MV-4-11 (cell line): Measurements from ENCODE around the gene HS3ST2.
"Not testable (repeated sequence)": the region's sequence is repeated elsewhere in the genome, so short reads cannot be mapped to it uniquely, and the experiment has no call there.

Experiments
- DNase-seq: peaks from one replicate; lab custom pipeline; 2025; lab: John Stamatoyannopoulos, UW

Gene HS3ST2

DNA sequence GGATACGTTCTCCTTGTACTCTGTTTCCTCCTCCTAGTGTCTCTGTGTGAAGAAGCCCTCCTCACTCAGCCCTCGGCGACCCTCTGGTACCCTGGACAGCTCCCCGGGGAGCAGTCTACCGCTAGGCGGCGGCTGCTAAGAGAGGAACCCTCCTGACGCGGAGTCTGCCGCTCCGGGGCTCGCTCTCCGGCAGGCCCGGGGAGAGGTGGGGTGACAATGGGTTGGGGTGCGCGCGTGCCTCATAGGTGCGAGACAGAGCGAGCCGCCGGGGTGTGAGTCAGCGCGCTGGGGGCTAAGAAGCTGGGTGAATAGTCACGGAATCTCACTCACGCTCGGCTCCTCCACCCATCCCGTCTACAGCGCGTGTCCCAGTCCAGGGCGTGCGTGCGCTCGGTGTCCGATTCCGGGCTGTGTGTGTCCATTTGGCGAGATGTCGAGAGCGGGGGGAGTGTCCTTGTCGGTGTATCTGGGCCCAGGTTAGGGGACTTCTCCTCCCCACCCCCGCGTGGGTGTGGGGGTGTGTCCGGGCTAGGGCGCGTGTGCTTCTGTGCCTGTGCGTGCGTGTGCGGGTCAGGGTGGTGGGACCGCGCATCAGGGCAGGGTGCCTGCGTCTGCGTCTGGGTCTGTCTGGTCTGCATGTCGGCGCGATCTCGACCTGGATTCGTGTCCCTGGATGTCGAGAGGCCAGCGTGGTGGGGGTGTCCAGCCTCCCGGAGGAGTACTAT lies 577 bp upstream of the HS3ST2 start:
- DNase-seq: no peak

- DNase-seq: no peak
These were observed 746 bp downstream of the HS3ST2 start for GRCh38 chr16:22814711-22815105.

- no peak for DNase-seq
These were observed 1.9 kb downstream of the HS3ST2 start for GRCh38 chr16:22815863-22816262.

GRCh38 chr16:22816475-22816874 lies 2.5 kb downstream of the HS3ST2 start:
- no peak for DNase-seq

DNA sequence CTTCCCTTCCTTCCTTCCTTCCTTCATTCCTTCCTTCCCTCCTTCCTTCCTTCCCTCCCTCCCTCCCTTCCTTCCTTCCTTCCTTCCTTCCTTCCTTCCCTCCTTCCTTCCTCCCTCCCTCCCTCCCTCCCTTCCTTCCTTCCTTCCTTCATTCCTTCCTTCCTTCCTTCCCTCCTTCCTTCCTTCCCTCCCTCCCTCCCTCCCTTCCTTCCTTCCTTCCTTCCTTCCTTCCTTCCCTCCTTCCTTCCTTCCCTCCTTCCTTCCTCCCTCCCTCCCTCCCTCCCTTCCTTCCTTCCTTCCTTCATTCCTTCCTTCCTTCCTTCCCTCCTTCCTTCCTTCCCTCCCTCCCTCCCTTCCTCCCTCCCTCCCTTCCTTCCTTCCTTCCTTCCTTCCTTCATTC lies 4.8 kb downstream of the HS3ST2 start:
- not testable (repeated sequence) for DNase-seq

DNA sequence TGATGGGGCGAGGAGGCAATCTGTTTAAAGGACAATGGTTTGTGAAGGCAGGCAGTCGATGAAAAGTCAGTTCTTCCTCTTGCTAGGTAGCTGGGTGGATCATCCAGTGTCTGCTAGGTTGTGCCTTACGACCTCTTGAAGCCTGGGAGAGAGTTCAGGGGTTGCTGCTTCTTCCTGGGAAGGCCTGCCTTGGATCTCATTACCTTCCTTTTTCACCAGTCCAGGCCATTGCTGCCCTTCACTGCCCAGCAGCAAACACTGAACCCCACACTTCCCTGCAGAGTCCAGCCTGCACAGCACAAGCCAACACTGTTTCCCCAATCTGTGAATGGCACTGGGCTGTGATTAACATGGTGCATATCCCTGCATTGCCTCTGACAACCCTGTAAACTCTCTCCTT lies 24.7 kb downstream of the HS3ST2 start:
- DNase-seq: no peak

DNA sequence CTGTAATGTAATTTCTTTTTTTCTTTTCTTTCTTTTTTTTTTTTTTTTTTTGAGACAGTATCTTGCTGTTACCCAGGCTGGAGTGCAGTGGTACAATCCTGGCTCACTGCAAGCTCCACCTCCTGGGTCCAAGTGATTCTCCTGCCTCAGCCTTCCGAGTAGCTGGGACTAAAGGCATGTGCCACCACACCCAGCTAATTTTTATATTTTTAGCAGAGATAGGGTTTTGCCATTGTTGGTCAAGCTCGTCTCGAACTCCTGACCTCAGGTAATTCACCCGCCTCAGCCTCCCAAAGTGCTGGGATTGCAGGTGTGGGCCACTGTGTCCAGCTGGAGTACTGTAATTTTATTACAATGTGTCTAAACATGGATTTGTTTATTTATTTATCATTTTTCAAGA lies 28.1 kb downstream of the HS3ST2 start:
- not testable (repeated sequence) for DNase-seq

DNA sequence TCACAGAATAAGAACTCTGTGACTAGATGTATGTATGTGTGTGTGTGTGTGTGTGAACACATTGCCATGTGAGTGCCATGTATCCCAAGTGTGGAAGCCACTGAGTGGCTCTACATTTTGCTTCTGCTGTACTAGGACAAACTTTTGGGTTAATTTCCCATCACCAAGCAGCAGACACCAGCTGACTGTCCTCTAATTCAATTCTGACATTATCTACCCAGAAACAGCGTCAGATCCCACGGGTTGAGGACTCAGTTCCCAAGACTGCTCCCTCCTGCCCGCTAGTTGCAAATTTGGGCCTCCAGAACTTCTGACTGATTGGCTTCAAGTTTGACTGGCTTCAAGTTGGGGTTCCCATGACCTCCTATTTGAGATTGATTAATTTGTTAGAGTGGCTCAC lies 29.2 kb downstream of the HS3ST2 start:
- no peak for DNase-seq

DNA sequence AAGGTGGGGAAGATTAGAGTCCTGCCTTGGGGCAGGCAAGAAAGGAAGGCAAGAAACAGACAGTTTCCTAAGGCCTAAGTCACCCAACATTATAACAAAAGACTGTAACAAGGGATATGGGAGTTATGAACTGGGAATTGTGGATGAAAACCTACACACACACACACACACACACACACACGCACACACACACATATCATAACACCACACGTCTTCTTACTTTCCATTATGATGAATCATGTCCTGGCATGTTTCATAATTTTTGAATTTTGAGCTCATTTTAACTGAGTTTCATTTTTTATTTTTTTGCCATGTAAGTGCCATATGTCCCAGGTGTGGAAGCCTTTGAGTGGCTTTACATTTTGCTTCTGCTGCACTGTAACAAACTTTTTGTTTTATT lies 29.9 kb downstream of the HS3ST2 start:
- DNase-seq: no peak

DNA sequence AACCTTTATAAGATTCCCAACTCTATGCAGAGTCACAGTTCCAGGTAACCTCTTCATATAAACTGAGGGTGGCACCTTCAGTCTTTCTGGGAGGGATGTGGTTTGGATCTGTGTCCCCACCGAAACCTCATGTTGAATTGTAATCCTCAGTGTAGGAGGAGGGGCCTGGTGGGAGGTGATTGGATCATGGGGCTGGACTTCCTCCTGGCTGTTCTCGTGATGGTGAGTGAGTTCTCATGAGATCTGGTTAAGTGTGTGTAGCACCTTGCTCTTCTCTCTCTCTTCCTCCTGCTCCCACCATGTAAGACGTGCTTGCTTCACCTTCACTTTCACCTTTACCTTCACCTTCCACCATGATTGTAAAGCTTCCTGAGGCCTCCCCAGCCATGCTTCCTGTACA lies 30.5 kb downstream of the HS3ST2 start:
- DNase-seq: peak; percentile 47

GRCh38 chr16:22847100-22847499 lies 33.1 kb downstream of the HS3ST2 start:
- DNase-seq: peak; percentile 70

DNA sequence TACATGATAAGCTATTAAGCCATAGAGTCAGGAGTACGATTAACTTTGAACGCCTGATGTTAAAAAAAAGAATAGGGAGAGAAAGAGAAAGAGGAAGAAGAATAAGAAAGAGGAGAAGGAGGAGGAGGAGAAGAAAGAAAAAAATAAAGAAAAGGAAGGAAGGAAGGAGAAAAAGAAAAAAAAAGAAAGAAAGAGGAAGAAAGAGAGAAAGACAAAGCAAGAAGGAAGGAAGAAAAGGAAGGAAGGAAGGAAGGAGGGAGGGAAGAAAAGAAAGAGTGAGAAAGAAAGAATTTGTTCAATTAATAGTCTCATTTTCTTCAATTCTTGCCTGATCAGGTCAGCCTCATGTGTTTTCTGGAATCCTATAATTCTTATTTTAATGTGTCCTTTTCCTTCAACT lies 33.7 kb downstream of the HS3ST2 start:
- DNase-seq: no peak

GRCh38 chr16:22848451-22848850 lies 34.5 kb downstream of the HS3ST2 start:
- no peak for DNase-seq

GRCh38 chr16:22849517-22849916 lies 35.6 kb downstream of the HS3ST2 start:
- DNase-seq: no peak

DNA sequence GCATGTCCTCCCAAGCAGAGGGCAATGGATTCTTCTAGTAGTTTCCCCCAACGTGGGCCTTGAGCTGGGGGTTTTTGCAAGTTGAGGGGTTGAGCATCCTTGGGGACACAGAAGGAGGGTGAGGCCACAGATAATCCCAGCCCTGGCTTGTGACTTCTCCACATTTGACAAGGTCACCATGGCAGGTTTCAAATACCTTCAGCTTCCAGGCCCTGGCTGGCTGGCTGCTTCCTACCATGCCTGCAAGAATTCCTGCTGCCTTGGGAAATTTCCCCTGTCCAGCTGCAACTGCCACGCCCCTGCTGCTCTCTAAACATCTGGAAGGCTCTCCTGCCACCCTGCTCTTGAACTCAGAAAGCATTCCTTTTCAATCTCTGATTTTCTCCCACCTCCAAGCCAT lies 41.3 kb downstream of the HS3ST2 start:
- no peak for DNase-seq

DNA sequence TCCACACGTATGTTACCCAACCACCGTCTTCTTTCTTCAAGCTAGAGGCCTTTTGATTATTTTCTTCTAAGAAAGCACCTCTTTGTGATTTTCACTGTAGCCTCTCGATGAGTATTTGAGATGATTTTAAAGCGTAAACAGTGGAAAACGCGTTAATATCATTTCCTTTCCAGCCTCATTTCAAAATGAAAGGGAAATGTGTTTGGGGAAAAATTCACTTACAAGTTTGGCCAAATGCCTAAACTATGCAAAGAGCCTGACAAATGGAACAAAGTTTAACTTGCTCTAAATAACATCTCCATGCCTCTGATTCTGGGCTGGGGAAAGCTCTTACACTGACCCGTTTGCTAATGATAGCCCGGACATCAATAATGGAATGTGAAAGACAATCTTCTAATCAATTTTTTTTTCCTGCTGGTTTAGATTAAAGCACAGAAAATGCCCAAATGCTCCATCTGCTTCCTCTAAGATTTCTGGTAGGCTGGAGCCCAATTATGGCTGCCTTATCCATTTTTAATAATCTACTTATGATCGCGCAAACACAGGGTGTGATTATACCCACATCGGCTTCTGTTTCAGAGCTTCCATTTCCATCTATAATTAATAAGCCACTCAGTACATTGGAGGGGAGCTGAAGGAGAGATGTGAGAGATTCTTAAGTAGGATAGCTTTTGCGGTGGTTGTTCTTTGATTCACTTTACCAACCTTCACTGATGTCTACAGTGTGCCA lies 43.5 kb downstream of the HS3ST2 start:
- DNase-seq: no peak

GRCh38 chr16:22859925-22860324 lies 46.0 kb downstream of the HS3ST2 start:
- DNase-seq: no peak

- DNase-seq: peak; percentile 81
These were observed 47.6 kb downstream of the HS3ST2 start for GRCh38 chr16:22861580-22861979.

DNA sequence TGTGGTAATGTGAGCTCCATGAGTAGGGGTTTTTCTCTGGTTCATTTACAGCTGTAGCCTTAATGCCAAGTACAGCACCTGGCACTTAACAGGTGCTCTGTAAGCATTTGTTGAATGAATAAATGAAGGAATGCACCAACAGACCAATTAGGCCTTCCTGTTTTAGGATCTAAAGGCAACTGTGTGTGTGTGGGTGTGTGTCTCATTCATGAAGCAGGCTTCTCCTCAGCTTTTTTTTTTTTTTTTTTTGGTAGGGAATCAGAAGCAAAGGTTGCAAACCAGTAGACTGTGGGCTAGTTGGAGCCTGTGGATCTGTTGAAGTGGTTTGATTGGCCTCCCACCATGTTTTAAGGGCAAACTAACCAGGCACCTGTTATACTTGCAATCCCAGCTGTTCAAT lies 48.1 kb downstream of the HS3ST2 start:
- peak; percentile 28 for DNase-seq

DNA sequence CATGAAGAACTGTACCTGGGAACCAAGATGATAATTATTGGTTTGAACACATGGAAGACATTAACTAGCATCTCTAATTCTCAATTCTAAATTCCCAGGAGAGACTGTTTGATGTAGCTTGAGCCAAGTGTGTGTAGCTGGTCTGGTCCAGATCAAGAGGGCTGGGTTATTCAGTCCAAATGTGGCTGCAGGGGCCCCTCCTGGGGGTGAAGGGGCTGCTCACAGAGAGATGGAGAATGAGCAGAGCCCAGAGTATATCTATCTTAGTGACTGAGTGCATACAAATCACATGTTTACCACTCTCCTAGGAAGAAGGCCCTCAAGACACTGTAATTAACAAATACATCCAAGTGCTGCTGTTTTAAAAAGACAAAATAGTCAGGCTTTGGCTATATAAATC lies 50.4 kb downstream of the HS3ST2 start:
- DNase-seq: no peak

DNA sequence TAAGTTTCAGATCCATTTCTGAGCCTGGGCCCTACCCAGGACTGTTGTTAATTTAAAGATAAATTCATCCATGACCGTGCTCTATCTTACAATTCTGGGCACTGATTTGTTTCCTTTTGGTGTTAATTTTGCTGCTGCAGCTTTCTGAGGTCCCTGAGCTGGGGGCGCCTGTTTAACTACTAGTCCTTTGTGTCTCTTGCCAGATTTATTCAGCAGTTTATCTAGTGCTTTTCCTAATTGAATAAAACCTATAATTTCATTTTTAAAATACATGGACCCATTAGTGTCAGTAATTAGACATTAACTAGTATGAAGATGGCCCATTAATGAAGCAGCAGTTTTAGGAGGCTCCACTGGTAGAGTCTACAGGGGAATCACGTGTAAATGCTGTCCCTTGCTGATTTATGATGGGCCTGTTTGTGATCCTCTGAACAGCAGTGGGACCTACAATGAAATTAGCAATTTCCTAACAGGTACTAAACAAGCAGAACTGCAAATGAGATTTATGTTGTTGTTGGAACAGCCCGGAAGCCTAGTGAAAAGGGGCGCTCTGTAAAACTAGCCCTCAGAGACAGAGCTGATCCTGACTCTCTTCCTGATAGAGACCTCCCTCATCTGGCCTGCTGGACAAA lies 54.7 kb downstream of the HS3ST2 start:
- no peak for DNase-seq

GRCh38 chr16:22871861-22872260 lies 57.9 kb downstream of the HS3ST2 start:
- no peak for DNase-seq

GRCh38 chr16:22874394-22874793 lies 60.4 kb downstream of the HS3ST2 start:
- DNase-seq: no peak
